Activated CD4-positive, CD25-positive, alpha-beta regulatory T cell treated with anti-CD3 and anti-CD28 coated beads, Interleukin-2, amount 50 U/mL, for 72 hours (primary cell): ENCODE results near the gene COA3.

ENCODE experiments used
- DNase-seq: peaks from one replicate; pipeline ENCODE4 v3.0.0; 2021

COA3 gene

DNA sequence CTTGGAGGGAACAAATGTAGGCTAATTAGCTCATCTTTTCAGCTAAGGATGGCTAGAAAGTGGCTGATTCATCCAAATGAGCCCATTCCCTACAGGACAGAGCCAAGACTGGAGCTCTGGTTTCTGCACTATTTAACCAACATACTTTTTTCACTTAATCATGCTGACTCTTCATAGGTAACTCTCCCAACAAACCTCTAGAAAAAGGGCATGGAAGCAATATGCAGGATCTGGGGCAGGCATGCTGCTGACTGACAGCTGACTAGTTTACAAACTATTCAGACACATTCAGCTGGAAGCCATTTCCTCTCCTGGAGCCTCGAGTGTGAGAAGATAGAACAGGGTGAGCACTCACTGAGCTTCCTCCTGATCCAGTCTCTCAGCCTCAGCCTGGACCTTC lies 19.4 kb upstream of the COA3 start:
- DNase-seq, result no peak

DNA sequence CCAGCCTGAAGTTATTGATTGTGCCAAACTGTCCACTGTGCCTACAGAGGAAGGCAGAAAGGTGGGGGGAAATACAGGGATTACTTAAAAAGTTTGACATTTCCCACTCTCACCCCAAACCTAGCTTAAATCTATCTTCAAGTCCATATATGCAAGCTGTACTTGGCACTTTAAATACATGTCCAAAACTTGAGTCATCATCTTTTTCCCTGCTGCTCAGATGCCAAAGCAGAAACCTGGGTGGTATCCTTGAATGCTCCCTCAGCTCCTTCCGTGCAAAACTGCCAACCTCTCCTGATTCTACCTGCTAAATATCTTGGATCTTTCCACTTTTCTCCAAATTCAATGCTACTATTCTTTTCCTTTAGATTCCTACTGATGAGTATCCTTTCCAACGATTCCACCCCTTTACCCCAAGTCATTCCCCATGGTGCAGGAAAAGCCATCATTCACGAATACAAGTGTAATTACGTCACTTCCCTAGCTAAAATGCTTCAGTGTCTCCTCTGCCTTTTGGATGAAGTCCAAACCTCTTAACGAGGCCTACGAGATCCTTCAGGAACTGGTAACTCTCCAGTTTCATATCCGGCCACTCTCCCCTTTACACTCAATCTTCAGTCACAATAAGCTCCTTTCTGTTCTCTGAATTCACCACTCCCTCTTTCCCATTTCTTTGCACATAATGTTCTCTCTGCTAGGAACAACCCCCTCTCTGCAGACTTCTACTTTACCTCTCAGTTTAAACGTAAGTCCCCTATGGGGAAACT lies 16.3 kb upstream of the COA3 start:
- no peak for DNase-seq

DNA sequence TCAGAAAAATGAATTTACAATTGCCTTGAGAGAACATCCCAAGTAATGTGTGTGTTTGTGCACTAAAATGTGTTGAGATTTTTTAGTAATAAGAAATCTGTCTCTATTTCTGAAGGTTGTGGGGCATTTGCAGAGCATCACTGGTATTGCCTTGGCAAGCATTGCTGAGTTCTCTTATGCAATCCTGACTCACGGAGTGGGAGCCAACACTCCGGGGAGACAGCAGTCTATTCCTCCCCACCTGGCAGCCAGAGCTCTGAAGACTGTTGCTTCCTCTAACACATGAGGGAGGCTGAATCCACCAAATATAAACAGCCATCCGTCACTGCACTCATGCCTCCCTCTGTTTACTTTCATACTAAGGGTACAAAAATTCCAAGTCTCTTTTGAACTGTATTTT lies 10.7 kb upstream of the COA3 start:
- DNase-seq, result no peak

DNA sequence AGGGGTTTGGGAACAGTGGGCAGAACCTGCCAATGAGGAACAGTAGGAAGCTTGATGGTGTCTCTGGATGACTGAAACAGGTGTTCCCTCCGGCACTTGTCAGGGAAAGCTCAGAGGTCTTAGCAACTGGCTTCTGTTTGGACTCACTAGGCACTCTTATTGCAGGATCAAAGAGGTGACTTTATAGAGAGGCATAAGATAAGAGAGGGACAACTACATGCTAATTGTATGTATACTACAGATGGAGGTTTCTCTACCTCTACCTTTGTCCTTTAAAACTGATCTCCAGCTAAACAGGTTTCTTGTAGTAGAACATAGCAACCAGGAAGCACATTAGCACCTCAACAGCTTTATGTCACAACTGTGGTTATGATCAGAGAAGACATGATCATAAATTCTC lies 7.7 kb upstream of the COA3 start:
- DNase-seq, result no peak

- DNase-seq, result no peak
Observed at GRCh38 chr17:42804918-42805367, 6.4 kb upstream of the COA3 start.

DNA sequence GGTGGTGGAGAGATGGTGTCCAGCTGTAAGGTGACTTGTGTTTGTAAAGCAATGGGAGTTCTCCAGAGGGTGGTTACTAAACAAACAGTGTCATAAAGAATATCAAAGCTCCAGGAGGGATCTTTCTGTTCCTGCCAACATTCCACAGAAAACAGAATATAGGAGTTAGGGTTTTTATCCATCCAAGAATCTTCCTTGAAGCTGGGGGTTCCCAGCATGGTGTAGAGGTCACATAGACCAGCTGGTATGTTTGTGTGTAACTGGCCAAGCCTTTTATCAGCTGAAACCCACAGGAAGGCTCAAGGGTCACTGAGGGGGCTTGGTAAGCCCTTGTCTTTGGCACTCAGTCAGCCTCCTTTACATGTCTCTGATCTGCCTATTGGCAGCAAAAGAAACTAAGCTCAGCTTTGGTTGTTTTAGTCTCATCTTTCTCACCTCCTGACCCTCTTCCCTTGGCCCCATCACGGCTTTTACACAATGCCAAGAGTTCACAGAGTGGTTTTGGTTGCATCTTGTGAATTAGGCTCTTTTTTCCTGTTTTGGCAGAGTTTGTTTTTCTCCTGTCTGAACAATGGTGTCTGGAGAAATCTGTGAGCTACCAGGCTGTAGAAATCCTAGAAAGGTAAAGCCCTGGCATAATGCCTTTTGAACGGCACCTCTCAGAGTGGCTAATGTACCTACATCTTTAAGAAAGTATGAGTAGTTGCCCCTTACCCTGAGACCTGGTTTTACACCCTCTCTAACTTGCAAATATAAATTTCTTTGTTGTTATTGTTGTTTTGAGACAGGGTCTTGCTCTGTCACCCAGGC lies 4.8 kb upstream of the COA3 start:
- no peak for DNase-seq

GRCh38 chr17:42798011-42798382 lies 507 bp downstream of the COA3 start:
- DNase-seq, result no peak

GRCh38 chr17:42797067-42798007 lies 1.2 kb downstream of the COA3 start:
- no peak for DNase-seq

DNA sequence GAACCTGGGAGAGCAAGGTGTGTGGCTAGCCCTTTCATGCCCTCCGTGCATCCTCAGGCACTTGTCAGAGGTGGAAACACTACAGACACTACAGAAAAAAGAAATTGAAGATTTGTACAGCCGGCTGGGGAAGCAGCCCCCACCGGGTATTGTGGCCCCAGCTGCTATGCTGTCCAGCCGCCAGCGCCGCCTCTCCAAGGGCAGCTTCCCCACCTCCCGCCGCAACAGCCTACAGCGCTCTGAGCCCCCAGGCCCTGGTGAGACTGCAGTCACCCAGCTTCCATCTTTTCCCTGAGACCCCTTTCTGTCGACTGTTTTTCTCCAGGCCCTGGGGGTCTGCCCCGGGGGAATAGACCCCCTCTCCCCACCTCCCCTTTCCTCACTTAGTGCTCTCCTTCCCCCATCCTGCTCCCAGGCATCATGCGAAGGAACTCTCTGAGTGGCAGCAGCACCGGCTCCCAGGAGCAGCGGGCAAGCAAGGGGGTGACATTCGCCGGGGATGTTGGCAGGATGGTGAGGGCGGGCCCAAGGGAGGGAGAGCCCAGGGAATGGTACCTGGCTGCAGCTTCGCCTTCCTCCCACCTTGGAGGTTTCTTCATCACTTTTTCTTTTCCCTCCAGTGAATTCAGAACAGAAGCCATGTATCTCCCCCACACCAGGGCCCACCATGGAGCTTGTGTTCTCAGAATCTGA lies 2.3 kb downstream of the COA3 start:
- DNase-seq, result no peak

- DNase-seq, result no peak
Observed at GRCh38 chr17:42795465-42795864, 3.0 kb downstream of the COA3 start.

DNA sequence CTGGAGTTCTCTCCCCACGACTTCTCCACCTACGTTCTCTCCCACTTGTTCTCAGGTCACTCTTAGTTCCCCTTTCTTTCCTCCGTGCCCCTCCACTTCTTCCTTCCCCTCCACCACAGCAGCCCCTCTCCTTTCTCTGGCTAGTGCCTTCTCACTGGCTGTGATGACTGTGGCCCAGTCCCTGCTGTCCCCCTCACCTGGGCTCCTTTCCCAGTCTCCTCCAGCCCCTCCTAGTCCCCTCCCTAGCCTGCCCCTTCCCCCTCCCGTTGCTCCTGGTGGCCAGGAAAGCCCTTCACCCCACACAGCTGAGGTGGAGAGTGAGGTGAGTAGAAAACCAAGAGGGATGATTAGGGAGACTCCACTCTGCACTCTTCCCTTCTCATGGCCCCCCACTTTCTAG lies 3.4 kb downstream of the COA3 start:
- no peak for DNase-seq

GRCh38 chr17:42792545-42792944 lies 6.0 kb downstream of the COA3 start:
- no peak for DNase-seq

DNA sequence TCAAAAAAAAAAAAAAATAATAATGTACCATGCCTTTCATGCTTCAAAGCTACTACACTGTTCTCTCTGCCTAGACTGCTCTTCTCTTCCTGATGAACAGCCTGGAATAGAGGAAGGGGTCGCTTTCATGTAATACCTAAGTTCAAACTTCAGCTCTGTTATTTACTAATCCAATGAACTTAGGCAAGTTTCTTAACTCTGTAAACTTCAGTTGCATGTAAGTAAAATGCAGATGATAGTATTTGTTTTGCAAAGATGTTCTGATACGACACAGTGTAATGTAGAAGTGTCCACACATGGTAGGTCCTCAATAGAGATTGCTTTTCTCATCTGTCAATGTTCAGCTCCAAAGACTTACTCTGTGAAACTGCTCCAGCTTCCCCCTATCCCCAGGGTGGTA lies 6.6 kb downstream of the COA3 start:
- no peak for DNase-seq

GRCh38 chr17:42787266-42787665 lies 11.2 kb downstream of the COA3 start:
- DNase-seq, result no peak

- no peak for DNase-seq
Observed at GRCh38 chr17:42784811-42785592, 13.5 kb downstream of the COA3 start.

DNA sequence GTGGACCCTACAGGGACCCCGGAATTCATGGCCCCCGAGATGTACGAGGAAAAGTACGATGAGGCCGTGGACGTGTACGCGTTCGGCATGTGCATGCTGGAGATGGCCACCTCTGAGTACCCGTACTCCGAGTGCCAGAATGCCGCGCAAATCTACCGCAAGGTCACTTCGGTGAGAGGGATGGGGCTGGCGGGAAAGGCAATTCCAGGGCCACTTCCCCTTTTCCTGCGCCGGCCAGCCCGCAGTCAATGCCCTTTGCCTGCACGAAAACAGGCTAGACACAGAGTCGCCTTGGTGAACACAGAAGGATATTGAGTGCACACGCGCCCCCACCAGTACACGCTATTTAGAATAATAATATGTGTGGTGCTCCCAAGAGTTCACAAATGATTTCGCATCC lies 14.1 kb downstream of the COA3 start:
- DNase-seq, result no peak

DNA sequence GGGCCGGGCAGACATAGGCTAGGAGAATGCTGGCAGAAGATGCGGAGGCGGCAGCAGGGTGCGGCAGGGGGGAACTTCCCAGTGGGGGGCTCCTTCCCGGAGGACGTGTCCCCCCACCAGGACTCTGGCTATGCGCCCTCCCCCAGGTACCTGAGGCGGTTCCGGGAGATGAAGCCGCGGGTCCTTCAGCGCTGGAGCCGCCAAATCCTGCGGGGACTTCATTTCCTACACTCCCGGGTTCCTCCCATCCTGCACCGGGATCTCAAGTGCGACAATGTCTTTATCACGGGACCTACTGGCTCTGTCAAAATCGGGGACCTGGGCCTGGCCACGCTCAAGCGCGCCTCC lies 14.7 kb downstream of the COA3 start:
- no peak for DNase-seq

- no peak for DNase-seq
Observed at GRCh38 chr17:42783062-42783790, 15.3 kb downstream of the COA3 start.

DNA sequence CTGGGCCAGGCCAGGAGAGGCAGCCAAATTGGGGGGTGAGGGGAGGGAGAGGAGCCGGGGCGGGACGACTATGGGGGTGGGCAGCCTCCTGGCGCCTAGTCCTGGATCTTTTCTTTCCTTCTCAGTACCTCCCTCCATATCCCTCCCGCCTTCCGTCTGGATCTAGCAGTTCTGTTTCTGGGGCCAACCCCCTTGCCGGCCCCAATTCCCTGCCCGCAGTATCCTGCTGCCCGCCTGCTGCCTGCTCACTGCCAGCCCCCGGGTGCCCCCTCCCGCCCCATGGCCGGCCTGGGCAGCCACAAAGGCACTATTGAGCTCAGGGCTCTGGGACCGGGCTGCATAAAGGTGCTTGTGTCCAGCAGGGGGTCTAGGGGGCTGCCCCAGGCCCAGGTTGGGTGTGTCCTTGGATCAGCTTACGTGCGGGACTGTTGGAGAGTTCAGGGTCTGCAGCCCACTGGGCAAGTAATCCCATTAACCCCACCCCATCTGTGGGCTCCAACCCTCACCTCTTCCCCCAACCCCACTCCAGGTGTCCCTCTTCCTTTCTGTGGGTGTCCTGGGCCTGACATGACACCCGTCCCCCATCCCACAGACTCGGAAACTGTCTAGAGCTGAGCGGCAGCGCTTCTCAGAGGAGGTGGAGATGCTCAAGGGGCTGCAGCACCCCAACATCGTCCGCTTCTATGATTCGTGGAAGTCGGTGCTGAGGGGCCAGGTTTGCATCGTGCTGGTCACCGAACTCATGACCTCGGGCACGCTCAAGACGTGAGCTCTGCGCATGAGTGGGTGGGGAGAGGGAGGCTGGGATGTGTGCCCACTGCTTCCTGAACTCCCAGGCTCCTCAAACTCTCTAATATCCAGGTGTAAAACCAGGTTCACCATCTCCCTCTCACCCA lies 16.1 kb downstream of the COA3 start:
- no peak for DNase-seq

DNA sequence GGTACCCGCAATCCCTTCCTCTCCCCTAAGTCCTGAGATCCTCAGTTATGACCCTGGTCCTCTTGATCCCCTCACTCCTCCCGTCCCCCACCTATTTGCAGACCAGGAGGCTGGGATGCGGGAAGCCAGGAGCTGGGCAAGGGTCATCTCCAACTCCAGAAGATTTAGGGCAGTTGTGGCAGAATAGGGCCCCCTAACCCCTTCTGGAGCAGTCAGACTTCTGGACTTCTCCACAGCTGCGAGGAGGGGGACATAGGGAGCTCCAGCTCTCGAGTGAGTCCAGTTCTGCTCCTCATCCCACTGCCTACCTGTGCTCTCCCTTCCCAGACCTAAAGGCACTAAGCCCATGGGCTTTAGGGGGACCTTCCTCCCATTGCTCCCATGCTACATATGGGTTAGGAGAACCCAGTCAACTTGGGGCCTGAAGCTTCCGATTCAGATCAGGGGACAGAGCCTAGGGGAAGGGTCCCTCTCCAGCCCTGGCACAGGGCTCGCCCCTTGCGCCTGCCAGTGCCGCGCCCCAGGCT lies 16.8 kb downstream of the COA3 start:
- no peak for DNase-seq
